ENCODE data around the gene ZNF136.

Gene ZNF136

DNA sequence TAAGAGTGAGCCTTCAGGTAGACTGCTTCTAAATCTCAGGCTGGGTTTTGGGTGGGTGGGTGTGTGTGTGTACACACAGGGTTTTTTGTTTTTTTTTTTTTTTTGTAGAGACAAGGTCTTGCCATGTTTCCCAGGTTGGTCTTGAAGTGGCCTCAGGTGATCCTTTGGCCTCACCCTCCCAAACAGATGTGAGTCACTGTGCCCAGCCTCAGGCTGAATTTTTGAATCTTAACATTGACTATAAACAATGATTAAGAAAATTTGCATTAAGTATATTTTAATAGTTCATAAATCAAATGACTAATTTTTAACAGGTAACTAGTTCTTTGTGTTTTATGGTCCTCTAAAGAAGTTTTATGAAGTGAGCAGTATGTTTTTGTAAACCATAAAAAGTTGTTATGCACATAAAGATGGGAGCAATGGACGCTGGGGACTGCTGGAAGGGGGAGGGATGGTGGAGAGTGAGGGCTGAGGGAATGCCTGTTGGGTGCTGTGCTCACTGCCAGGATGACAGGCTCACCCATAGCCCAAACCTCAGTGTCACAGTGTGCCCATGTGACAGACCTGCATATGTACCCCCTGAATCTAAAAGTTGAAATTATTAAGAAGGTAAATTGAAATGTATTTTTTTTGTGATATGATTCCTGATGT lies 60.2 kb downstream of the ZNF136 start:
- H3K4me1 ChIP-seq (ENCODE audit: insufficient read depth, poor library complexity, severe bottlenecking): no peaks in the 10 kb centered on the region
- H3K4me3 ChIP-seq (ENCODE audit: severe bottlenecking): no peak overlapping the region
- TF ChIP-seq, protein P1, sequence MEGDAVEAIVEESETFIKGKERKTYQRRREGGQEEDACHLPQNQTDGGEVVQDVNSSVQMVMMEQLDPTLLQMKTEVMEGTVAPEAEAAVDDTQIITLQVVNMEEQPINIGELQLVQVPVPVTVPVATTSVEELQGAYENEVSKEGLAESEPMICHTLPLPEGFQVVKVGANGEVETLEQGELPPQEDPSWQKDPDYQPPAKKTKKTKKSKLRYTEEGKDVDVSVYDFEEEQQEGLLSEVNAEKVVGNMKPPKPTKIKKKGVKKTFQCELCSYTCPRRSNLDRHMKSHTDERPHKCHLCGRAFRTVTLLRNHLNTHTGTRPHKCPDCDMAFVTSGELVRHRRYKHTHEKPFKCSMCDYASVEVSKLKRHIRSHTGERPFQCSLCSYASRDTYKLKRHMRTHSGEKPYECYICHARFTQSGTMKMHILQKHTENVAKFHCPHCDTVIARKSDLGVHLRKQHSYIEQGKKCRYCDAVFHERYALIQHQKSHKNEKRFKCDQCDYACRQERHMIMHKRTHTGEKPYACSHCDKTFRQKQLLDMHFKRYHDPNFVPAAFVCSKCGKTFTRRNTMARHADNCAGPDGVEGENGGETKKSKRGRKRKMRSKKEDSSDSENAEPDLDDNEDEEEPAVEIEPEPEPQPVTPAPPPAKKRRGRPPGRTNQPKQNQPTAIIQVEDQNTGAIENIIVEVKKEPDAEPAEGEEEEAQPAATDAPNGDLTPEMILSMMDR (IDR thresholded peaks at IDR 0.05; ENCODE audit: poor library complexity, severe bottlenecking): no peak
- DNase-seq (ENCODE audit: low spot score): no peak
- no peaks in the 10 kb centered on the region for H3K27me3 ChIP-seq (ENCODE audit: insufficient read depth, poor library complexity, severe bottlenecking)
- H3K9me3 ChIP-seq (ENCODE audit: severe bottlenecking): peaks cover 6% of the 10 kb centered on the region
- H3K36me3 ChIP-seq (ENCODE audit: low read depth): 0 out of 2 replicates have a peak, but pooled peaks cover 2% of the 10 kb centered on the region
- no peak for ATAC-seq (ENCODE audit: low read depth)
- no peak overlapping the region for H3K27ac ChIP-seq (ENCODE audit: poor library complexity, severe bottlenecking)

DNA sequence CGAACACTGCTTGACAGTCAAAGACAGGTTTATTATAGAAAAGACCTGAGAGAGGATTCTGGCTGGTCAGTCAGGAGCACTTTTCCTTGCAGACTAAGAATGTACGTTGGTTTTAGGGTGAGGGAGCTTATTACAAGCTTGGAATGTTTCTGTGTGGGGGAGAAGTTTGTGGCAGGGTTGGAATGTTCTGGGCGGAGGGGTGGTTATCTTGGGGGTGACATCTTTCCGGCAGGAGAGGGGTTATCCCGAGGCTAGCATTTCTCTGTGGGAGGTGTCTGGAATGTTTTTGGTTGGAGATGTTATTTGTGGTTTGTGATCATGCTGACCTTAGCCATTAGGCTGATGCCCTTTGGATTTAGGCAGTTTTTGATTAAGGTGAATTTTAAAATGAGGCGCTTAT lies 61.8 kb downstream of the ZNF136 start:
- 0 out of 2 replicates have a peak, but pooled peaks cover 2% of the 10 kb centered on the region for H3K36me3 ChIP-seq (ENCODE audit: low read depth)
- TF ChIP-seq, protein P1 (IDR thresholded peaks at IDR 0.05; ENCODE audit: poor library complexity, severe bottlenecking): no peak
- H3K4me3 ChIP-seq (ENCODE audit: severe bottlenecking): no peak overlapping the region
- H3K4me1 ChIP-seq (ENCODE audit: insufficient read depth, poor library complexity, severe bottlenecking): no peaks in the 10 kb centered on the region
- no peak for ATAC-seq (ENCODE audit: low read depth)
- peaks cover 4% of the 10 kb centered on the region for H3K9me3 ChIP-seq (ENCODE audit: severe bottlenecking)
- H3K27me3 ChIP-seq (ENCODE audit: insufficient read depth, poor library complexity, severe bottlenecking): no peaks in the 10 kb centered on the region
- no peak overlapping the region for H3K27ac ChIP-seq (ENCODE audit: poor library complexity, severe bottlenecking)
- no peak for DNase-seq (ENCODE audit: low spot score)

DNA sequence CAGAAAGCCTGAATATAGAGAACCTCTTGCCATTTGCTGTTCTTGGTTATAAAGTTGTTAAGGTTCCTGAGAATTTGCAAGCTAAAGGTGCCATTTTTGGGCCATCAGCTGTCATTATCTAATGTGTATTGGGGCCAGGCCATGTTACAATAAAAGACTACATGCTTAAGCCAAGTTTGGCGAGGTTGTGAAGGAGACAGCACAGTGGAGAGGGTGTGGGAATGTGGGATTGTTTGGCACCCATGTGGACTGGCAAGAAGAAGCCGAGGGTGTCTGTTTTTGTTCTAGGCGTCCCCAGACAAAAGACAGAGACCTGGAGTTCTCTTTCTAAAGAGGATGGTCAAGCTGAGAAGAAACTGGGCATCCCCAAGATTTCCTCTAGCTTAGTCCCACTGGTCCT lies 67.1 kb downstream of the ZNF136 start:
- no peak overlapping the region for H3K27ac ChIP-seq (ENCODE audit: poor library complexity, severe bottlenecking)
- H3K36me3 ChIP-seq (ENCODE audit: low read depth): 0 out of 2 replicates have a peak, but pooled peaks cover 2% of the 10 kb centered on the region
- H3K4me1 ChIP-seq (ENCODE audit: insufficient read depth, poor library complexity, severe bottlenecking): no peaks in the 10 kb centered on the region
- ATAC-seq (ENCODE audit: low read depth) (no peak), DNase-seq (ENCODE audit: low spot score) (no peak)
- H3K4me3 ChIP-seq (ENCODE audit: severe bottlenecking): no peak overlapping the region
- TF ChIP-seq, protein P1 (IDR thresholded peaks at IDR 0.05; ENCODE audit: poor library complexity, severe bottlenecking): no peak
- no peaks in the 10 kb centered on the region for H3K27me3 ChIP-seq (ENCODE audit: insufficient read depth, poor library complexity, severe bottlenecking)
- peaks cover 4% of the 10 kb centered on the region for H3K9me3 ChIP-seq (ENCODE audit: severe bottlenecking)

DNA sequence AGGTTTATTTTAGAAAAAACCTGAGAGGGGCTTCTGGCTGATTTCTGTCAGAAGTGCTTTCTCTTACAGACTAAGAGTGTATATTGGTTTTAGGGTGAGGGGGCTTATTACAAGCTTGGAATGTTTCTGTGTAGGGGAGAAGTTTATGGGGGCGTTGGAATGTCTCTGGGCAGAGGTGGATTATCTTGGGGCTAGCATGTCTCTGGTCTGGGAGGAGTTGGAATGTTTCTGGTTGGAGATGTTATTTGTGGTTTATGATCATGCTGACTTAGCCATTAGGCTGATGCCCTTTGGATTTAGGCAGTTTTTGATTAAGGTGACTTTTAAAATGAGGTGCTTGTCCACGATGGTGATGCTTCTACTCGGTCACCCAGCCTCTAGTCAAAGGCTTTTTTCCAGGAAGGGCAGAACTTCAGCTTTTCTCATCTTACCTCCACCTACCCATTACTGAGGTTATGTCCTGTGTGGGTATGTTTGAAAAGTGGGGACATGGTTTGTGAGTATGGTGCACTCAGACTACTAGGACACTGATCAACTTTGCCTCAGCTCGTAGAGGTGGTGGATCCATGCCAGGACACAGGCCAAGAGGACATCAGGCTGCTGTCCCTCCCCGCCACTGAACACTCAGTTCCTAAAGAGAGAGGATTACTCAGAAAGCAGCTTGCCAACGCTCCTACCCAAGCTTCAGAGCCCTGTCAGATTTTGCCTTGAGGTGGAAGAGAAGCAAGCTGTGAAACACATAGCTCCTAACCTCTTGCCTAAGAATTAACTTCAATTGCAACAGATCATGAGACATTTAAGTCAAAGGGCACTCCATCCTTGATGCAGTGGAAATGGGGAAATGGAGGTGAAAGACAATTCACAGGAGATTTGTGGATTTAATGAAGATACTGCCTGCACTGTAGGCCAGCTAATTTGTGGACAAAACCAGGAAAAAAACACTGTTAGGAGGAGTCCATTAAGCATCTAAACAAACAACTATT lies 68.1 kb downstream of the ZNF136 start:
- Histone ChIP-seq H3K4me3 (ENCODE audit: severe bottlenecking) (no peak overlapping the region), H3K36me3 (ENCODE audit: low read depth) (0 out of 2 replicates have a peak, but pooled peaks cover 2% of the 10 kb centered on the region), H3K4me1 (ENCODE audit: insufficient read depth, poor library complexity, severe bottlenecking) (no peaks in the 10 kb centered on the region), H3K9me3 (ENCODE audit: severe bottlenecking) (peaks cover 4% of the 10 kb centered on the region), H3K27me3 (ENCODE audit: insufficient read depth, poor library complexity, severe bottlenecking) (no peaks in the 10 kb centered on the region), H3K27ac (ENCODE audit: poor library complexity, severe bottlenecking) (no peak overlapping the region)
- ATAC-seq (ENCODE audit: low read depth): no peak
- TF ChIP-seq, protein P1 (IDR thresholded peaks at IDR 0.05; ENCODE audit: poor library complexity, severe bottlenecking): no peak
- DNase-seq (ENCODE audit: low spot score): no peak
